Mucosa of descending colon (tissue), 3 donors: Measurements from ENCODE around the gene HELZ. TPM values are rescaled to one million over a fixed set of nuclear protein-coding genes. Genes with fewer than 3 reads are reported as not detected.

Experiments
- ATAC-seq: fragments of 200-7000 bp; cut with Tn5 transposase; one replicate; pipeline ENCODE4 v1.9.1; 2020; ENCODE audit warnings: mild to moderate bottlenecking, moderate library complexity
- DNase-seq, 3 donors: peaks; one replicate each; pipeline ENCODE4 v3.0.0-alpha.2; 2020
- H3K36me3 ChIP-seq: fragments of 200-600 bp; one replicate; pipeline ENCODE4 v1.8.0; 2021; ENCODE audit warnings: low read depth, mild to moderate bottlenecking
- H3K4me1 ChIP-seq: fragments of 200-600 bp; one replicate; pipeline ENCODE4 v1.8.0; 2021; ENCODE audit warnings: low read depth, mild to moderate bottlenecking
- H3K4me3 ChIP-seq: fragments of 200-600 bp; one replicate; pipeline ENCODE4 v1.8.0; 2021; ENCODE audit warnings: mild to moderate bottlenecking
- H3K9me3 ChIP-seq: fragments of 200-600 bp; one replicate; pipeline ENCODE4 v1.8.0; 2021; ENCODE audit warnings: mild to moderate bottlenecking
- CTCF ChIP-seq: fragments of 200-600 bp; IDR thresholded peaks from one replicate; pipeline ENCODE4 v1.8.0; 2022; ENCODE audit warnings: antibody characterized with exemption, mild to moderate bottlenecking
- intact Hi-C, 2 donors: fragments of 100-400 bp; cut with DNase I in 1 of 2; cut with micrococcal nuclease in 1 of 2; formaldehyde crosslinking; loops; one replicate each; pipeline versions ENCODE4 v1.11.0 to v1.11.1; 2022; cut with DNase I, micrococcal nuclease
- total RNA-seq, 3 donors: library from RNA; stranded (reverse); fragmentation: NEBNext Ultra II Directional in 2 of 3; extraction: Animal tissue kit (Norgen Biotek cat#: 25700) in 2 of 3; gene quantifications; one replicate each; pipeline versions ENCODE4 v1.2.1 to v1.2.4, GENCODE V29; 2021 to 2023
- donor health status: DM: no; HTN: no; CAD: no; lungs with moderate emphysema.
- donor health status: DM: no; HTN: no; CAD: no.
- donor health status: DM: no; HTN: yes; CAD: no.

HELZ gene
- total RNA-seq, 3 donors from 2014 or later: 43.2 to 65.3 (median 43.3) TPM

GRCh38 chr17:67115401-67115800 lies 129.6 kb downstream of the HELZ start:
- ATAC-seq (no peak), DNase-seq (no peak)
- H3K9me3 ChIP-seq: peaks cover 5% of the 10 kb centered on the region
- no peak for TF ChIP-seq CTCF
- H3K4me3 ChIP-seq: no peak overlapping the region
- intact Hi-C loops: no loop called here
- no peaks in the 10 kb centered on the region for H3K4me1 ChIP-seq
- H3K36me3 ChIP-seq: no peaks in the 10 kb centered on the region

DNA sequence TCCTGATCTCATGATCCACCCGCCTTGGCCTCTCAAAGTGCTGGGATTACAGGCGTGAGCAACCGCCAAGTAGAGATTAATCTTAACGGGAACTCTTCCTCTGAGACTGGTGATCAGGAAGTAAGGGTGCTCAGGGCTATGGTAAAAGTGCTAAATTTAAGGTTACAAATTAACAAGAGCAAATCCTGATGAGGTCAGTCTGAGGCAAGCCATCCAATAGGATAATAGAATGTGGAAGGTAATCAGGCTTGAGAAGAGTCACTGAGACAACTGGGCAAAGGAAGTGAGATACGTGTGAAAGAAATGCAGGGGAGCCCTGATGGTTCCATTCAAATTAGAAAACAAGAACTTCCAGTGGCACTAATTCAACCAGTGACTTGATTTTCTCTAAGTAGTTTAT lies 131.5 kb downstream of the HELZ start:
- Histone ChIP-seq H3K36me3 (peaks cover under 1% of the 10 kb centered on the region), H3K4me1 (no peaks in the 10 kb centered on the region), H3K4me3 (no peak overlapping the region), H3K9me3 (peaks cover 5% of the 10 kb centered on the region)
- TF ChIP-seq CTCF: no peak
- intact Hi-C loops: no loop called here
- ATAC-seq (no peak), DNase-seq (no peak)

- intact Hi-C loops: no loop called here
- H3K4me3 ChIP-seq: no peak overlapping the region
- no peaks in the 10 kb centered on the region for H3K4me1 ChIP-seq
- DNase-seq: no peak
- H3K36me3 ChIP-seq: peaks cover 11% of the 10 kb centered on the region
- no peak for ATAC-seq
- no peak for TF ChIP-seq CTCF
- peaks cover 5% of the 10 kb centered on the region for H3K9me3 ChIP-seq
Observed at GRCh38 chr17:67111808-67112207, 133.2 kb downstream of the HELZ start.

- no peak for ATAC-seq
- H3K36me3 ChIP-seq: peaks cover 11% of the 10 kb centered on the region
- no peak overlapping the region for H3K4me3 ChIP-seq
- H3K9me3 ChIP-seq: peaks cover under 1% of the 10 kb centered on the region
- DNase-seq: no peak
- no peak for TF ChIP-seq CTCF
- intact Hi-C loops: no loop called here
- no peaks in the 10 kb centered on the region for H3K4me1 ChIP-seq
Observed at GRCh38 chr17:67111327-67111726, 133.7 kb downstream of the HELZ start.

- TF ChIP-seq CTCF: no peak
- H3K4me3 ChIP-seq: no peak overlapping the region
- intact Hi-C loops: no loop called here
- no peaks in the 10 kb centered on the region for H3K4me1 ChIP-seq
- H3K9me3 ChIP-seq: no peaks in the 10 kb centered on the region
- ATAC-seq: no peak
- H3K36me3 ChIP-seq: peaks cover 11% of the 10 kb centered on the region
- no peak for DNase-seq
Observed at GRCh38 chr17:67110619-67111018, 134.4 kb downstream of the HELZ start.

- H3K9me3 ChIP-seq: no peaks in the 10 kb centered on the region
- TF ChIP-seq CTCF: no peak
- ATAC-seq: no peak
- DNase-seq: no peak
- peaks cover 11% of the 10 kb centered on the region for H3K36me3 ChIP-seq
- no peaks in the 10 kb centered on the region for H3K4me1 ChIP-seq
- intact Hi-C loops: no loop called here
- H3K4me3 ChIP-seq: no peak overlapping the region
Observed at GRCh38 chr17:67109111-67109510, 135.9 kb downstream of the HELZ start.
